ENCODE data around the gene STX16. TPM values are rescaled to one million over a fixed set of nuclear protein-coding genes. Genes with fewer than 3 reads are reported as not detected.
A peak's percentile ranks its signal among the peaks of the same experiment; 100 is the strongest.

The STX16 gene
- polyA plus RNA-seq, 3 donors: 15.6 to 165 (median 27.4) TPM

DNA sequence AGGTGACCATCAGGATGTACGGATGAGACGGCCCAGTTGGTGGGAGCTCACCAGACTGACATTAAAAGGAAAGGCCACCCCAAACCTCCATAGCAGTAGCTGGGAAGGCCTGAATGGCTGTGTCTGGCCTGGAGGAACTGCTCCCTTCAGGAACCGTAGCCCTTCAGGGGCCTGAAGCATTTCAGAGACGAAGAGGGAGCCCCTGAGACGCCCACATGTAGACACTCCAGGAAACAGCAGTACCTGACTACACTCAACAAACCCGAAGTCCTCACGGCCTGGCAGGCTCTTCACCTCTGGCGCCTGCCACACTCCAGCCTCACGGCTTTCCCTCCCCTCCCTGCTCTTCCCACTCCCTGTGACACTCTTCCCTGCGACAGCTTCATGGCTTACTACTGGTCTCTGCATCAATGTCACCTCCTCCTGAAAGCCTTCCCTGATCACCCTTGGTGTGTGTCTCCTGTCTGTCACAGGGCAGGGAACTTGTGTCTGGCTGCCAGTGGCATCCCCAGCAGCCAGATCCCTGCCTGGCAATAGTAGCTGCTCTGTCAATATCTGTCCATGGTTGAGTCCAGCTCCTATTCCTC, 14.6 kb upstream of the STX16 start:
- peaks cover 17 to 28% (median 20%) of the 10 kb centered on the region in 3 donors for H3K27me3 Mint-ChIP-seq (ENCODE audit: low read depth in 3 of 3)

GRCh38 chr20:58636983-58637421, 14.1 kb upstream of the STX16 start:
- Mint-ChIP-seq H3K27ac (no peak overlapping the region), H3K27me3 (ENCODE audit: low read depth in 3 of 3) (peaks cover 17 to 28% (median 20%) of the 10 kb centered on the region in 3 donors), H3K36me3 (no peaks in the 10 kb centered on the region), H3K9me3 (peaks cover 0 to 1% (median 0%) of the 10 kb centered on the region in 7 donors), H3K4me3 (no peak overlapping the region), H3K4me1 (peaks cover 3% of the 10 kb centered on the region)
- Histone ChIP-seq H3K4me1 (ENCODE audit: control insufficient read depth in 1 of 2, insufficient read depth in 2 of 2, low read length in 2 of 2) (no peaks in the 10 kb centered on the region), H3K4me2 (replicated peaks; ENCODE audit: extremely low read depth, low read length, poor library complexity, severe bottlenecking) (no peak overlapping the region), H3K79me2 (ENCODE audit: insufficient read depth, low read length) (no peaks in the 10 kb centered on the region), H3K9ac (ENCODE audit: insufficient read depth, low read length, poor library complexity, severe bottlenecking) (no peak overlapping the region), H4K20me1 (ENCODE audit: insufficient read depth, low read length) (no peaks in the 10 kb centered on the region), H2AFZ (ENCODE audit: insufficient read depth, low read depth, low read length, poor library complexity, severe bottlenecking) (no peak overlapping the region), H3K9me3 (replicated peaks in 1 of 2; ENCODE audit: control insufficient read depth in 1 of 2, insufficient read depth in 1 of 2, low read length in 2 of 2) (no peaks in the 10 kb centered on the region), H3K27me3 (ENCODE audit: control insufficient read depth in 2 of 2, insufficient read depth in 2 of 2, low read length in 2 of 2) (peaks cover 0 to 5% of the 10 kb centered on the region in 2 donors), H3K36me3 (replicated peaks in 1 of 2; ENCODE audit: control insufficient read depth in 1 of 2, insufficient read depth in 2 of 2, low read length in 2 of 2) (no peaks in the 10 kb centered on the region), H3K4me3 (replicated peaks in 1 of 3; ENCODE audit: low read depth in 2 of 3, low read length in 3 of 3) (no peak overlapping the region), H3K27ac (ENCODE audit: low read depth in 1 of 2, low read length in 2 of 2) (no peak overlapping the region)
- no peak for TF ChIP-seq CTCF (IDR thresholded peaks at IDR 0.05)
- intact Hi-C loops (cut with micrococcal nuclease): no loop called here
- 97% methylated on average over 4 of the region's 8 CpGs for WGBS (ENCODE audit: insufficient coverage)
- DNase-seq: no peak

More for the DNA sequence above, 14.6 kb upstream of the STX16 start:
- no peaks in the 10 kb centered on the region for H3K9me3 ChIP-seq (replicated peaks in 1 of 2; ENCODE audit: control insufficient read depth in 1 of 2, insufficient read depth in 1 of 2, low read length in 2 of 2)
- intact Hi-C loops (cut with micrococcal nuclease): no loop called here
- Mint-ChIP-seq H3K27ac (peak overlapping the region in 1 of 7 donors; percentile 86), H3K4me3 (no peak overlapping the region), H3K9me3 (peaks cover 0 to 1% (median 0%) of the 10 kb centered on the region in 7 donors), H3K4me1 (peaks cover 3% of the 10 kb centered on the region), H3K36me3 (no peaks in the 10 kb centered on the region)
- no peak for DNase-seq
- 88% methylated on average over 10 of the region's 10 CpGs for WGBS (ENCODE audit: insufficient coverage)
- H3K4me2 ChIP-seq (replicated peaks; ENCODE audit: extremely low read depth, low read length, poor library complexity, severe bottlenecking): no peak overlapping the region
- no peaks in the 10 kb centered on the region for H3K4me1 ChIP-seq (ENCODE audit: control insufficient read depth in 1 of 2, insufficient read depth in 2 of 2, low read length in 2 of 2)
- no peaks in the 10 kb centered on the region for H3K79me2 ChIP-seq (ENCODE audit: insufficient read depth, low read length)
- no peaks in the 10 kb centered on the region for H4K20me1 ChIP-seq (ENCODE audit: insufficient read depth, low read length)
- H3K9ac ChIP-seq (ENCODE audit: insufficient read depth, low read length, poor library complexity, severe bottlenecking): no peak overlapping the region
- no peak overlapping the region for H3K27ac ChIP-seq (ENCODE audit: low read depth in 1 of 2, low read length in 2 of 2)
- H2AFZ ChIP-seq (ENCODE audit: insufficient read depth, low read depth, low read length, poor library complexity, severe bottlenecking): no peak overlapping the region
- no peak overlapping the region for H3K4me3 ChIP-seq (replicated peaks in 1 of 3; ENCODE audit: low read depth in 2 of 3, low read length in 3 of 3)
- H3K27me3 ChIP-seq (ENCODE audit: control insufficient read depth in 2 of 2, insufficient read depth in 2 of 2, low read length in 2 of 2): peaks cover 0 to 5% of the 10 kb centered on the region in 2 donors
- TF ChIP-seq CTCF (IDR thresholded peaks at IDR 0.05): no peak
- no peaks in the 10 kb centered on the region for H3K36me3 ChIP-seq (replicated peaks in 1 of 2; ENCODE audit: control insufficient read depth in 1 of 2, insufficient read depth in 2 of 2, low read length in 2 of 2)

Measured in CD14-positive monocyte (primary cell).